G401 (cell line): ENCODE results near the gene KRT85. TPM values are rescaled to one million over a fixed set of nuclear protein-coding genes. Genes with fewer than 3 reads are reported as not detected.
"Not testable (repeated sequence)": the region's sequence is repeated elsewhere in the genome, so short reads cannot be mapped to it uniquely, and the experiment has no call there.

Experiments used
- DNase-seq: peaks from one replicate; pipeline ENCODE4 v3.0.0-alpha.2; 2015; ENCODE audit warnings: low spot score
- in situ Hi-C: cut with HindIII; loops from 2 replicates; pipeline ENCODE4 v1.10.0; 2016; ENCODE audit warnings: low sequenced_read_pairs, mixed read lengths
- total RNA-seq: library from RNA; depleted of rRNA; stranded (reverse); fragments of >200 nt; shearing (Covaris generic); gene quantifications from 2 replicates; pipeline ENCODE4 v1.2.3, GENCODE V29; 2014; rRNA removed

Gene KRT85
- total RNA-seq, 1 experiment from 2014 or later, result not detected

- DNase-seq, result no peak
- in situ Hi-C loops, result no loop called here
Observed at GRCh38 chr12:52316290-52316689, 51.0 kb downstream of the KRT85 start.

DNA sequence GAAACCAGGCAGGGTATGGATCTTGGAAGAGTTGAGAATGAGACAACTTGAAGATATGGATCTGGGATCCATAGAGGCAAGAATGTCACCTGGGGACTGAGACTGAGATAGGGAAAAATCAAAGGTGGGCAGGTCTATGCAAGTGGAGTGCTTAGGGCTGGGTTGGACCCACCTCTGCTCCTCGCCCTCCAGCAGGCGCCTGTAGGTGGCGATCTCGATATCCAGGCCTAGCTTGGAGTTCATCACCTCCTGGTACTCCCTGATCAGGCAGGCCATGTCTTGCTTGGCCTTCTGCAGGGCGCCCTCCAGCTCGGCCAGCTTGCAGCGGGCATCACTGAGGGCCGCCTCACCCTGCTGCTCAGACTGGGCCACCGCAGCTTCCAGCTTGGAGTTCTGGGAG lies 51.6 kb downstream of the KRT85 start:
- in situ Hi-C loops, DNase-seq: not testable (repeated sequence)

- in situ Hi-C loops, result no loop called here
- no peak for DNase-seq
Observed at GRCh38 chr12:52314511-52314910, 52.8 kb downstream of the KRT85 start.

DNA sequence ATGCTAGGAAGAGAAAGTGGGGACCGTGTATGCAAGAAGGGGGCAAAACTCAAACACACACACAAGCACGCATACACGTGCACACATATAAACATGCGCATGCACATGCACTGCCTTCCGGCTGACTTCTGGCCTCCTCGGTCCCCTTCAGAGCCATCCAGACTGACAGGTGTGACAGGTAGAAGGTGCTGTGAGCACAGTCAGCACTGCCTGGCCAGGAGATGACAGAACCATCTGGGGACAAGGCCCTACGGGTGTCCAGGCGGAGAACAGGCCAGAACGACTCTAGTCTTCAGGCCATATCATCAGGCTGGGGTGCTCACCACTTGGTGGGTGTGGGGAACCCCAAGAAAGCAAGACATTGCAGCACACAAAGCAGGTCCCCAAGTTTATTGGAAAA lies 53.4 kb downstream of the KRT85 start:
- no peak for DNase-seq
- in situ Hi-C loops, result no loop called here

- in situ Hi-C loops, result no loop called here
- DNase-seq, result no peak
Observed at GRCh38 chr12:52313461-52313860, 53.8 kb downstream of the KRT85 start.

GRCh38 chr12:52312086-52312485 lies 55.2 kb downstream of the KRT85 start:
- no peak for DNase-seq
- in situ Hi-C loops, result no loop called here

DNA sequence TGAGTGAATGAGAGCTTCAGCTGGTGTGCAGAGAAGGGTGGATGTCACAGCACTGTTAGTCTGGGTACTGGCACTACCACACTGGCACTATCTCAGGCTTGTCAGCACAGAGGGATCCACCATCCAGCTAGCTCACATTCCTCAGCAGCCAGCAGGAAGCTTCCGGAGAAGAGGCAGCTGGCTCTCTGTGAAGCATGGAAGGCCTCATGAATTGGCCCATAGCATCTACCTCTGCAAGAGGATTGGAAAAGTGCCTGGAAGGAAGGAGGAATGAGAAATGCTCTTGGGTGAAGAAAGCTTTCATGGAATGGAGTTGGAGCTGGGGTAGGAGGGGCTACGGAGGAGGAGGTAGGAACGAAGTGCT lies 56.0 kb downstream of the KRT85 start:
- in situ Hi-C loops, result no loop called here
- no peak for DNase-seq

GRCh38 chr12:52310622-52311284 lies 56.5 kb downstream of the KRT85 start:
- in situ Hi-C loops, result no loop called here
- DNase-seq, result no peak

Other genes with a start within 250 kb of the KRT85 start
- gene KRT80, start 175.5 kb downstream of the KRT85 start, total RNA-seq, result 0.37 and 0.44 TPM in 2 replicates
- 0.49 TPM in 1 of 2 replicates, not detected in the other for gene KRT7, start 134.2 kb downstream of the KRT85 start, total RNA-seq
- not detected in 2 replicates for gene KRT86, start 92.8 kb downstream of the KRT85 start, total RNA-seq
- not detected in 2 replicates for gene KRT81, start 75.9 kb downstream of the KRT85 start, total RNA-seq
- gene KRT83, start 46.1 kb downstream of the KRT85 start, total RNA-seq, result 0.07 TPM in 1 of 2 replicates, not detected in the other
- not detected in 2 replicates for gene KRT84, start 18.2 kb upstream of the KRT85 start, total RNA-seq
- gene KRT82, start 38.9 kb upstream of the KRT85 start, total RNA-seq, result not detected in 2 replicates
- 0.20 and 0.43 TPM in 2 replicates for gene KRT75, start 66.9 kb upstream of the KRT85 start, total RNA-seq
- not detected in 2 replicates for gene KRT6B, start 84.7 kb upstream of the KRT85 start, total RNA-seq
- not detected in 2 replicates for gene KRT6C, start 106.3 kb upstream of the KRT85 start, total RNA-seq
- not detected in 2 replicates for gene KRT6A, start 125.8 kb upstream of the KRT85 start, total RNA-seq
- not detected in 2 replicates for gene KRT5, start 152.9 kb upstream of the KRT85 start, total RNA-seq
- gene KRT71, start 185.7 kb upstream of the KRT85 start, total RNA-seq, result not detected in 2 replicates
- gene KRT74, start 206.4 kb upstream of the KRT85 start, total RNA-seq, result not detected in 2 replicates
- not detected in 2 replicates for gene KRT72, start 234.0 kb upstream of the KRT85 start, total RNA-seq